WTC11 (cell line): Measurements from ENCODE around the gene PCDHGA8. TPM values are rescaled to one million over a fixed set of nuclear protein-coding genes. Genes with fewer than 3 reads are reported as not detected.

Source experiments
- ATAC-seq: fragments of 200-7000 bp; cut with Tn5 transposase; 2 replicates; pipeline ENCODE4 v1.10.0; 2021; ENCODE audit warnings: mild to moderate bottlenecking, moderate library complexity
- Bru-seq: library from RNA; stranded (reverse); fragments of 400-500 nt; gene quantifications from one replicate; lab custom pipeline; 2021; lab: Mats Ljungman, UMichigan
- CTCF ChIA-PET: fragments of 300-600 bp; sonication (Branson Sonifier 250); formaldehyde crosslinking; loops from one replicate; lab custom pipeline; 2021; ENCODE audit warnings: antibody characterized with exemption; lab: Charles Lee
- POLR2A ChIA-PET: fragments of 350-600 bp; sonication (Branson Sonifier 250); formaldehyde crosslinking; loops from one replicate; lab custom pipeline; 2021; ENCODE audit warnings: antibody characterized with exemption; lab: Charles Lee
- DNase-seq: peaks from one replicate; pipeline ENCODE4 v3.0.0; 2021; ENCODE audit warnings: low spot score
- H3K27ac Mint-ChIP-seq: 2 replicates; pipeline ENCODE4 v1.8.0; 2021; ENCODE audit warnings: mixed read lengths
- H3K27me3 Mint-ChIP-seq: 2 replicates; pipeline ENCODE4 v1.8.0; 2021; ENCODE audit warnings: low read depth, mild to moderate bottlenecking, moderate library complexity, mixed read lengths
- H3K36me3 Mint-ChIP-seq: 2 replicates; pipeline ENCODE4 v1.8.0; 2021; ENCODE audit warnings: mixed read lengths
- H3K4me1 Mint-ChIP-seq: 2 replicates; pipeline ENCODE4 v1.8.0; 2022; ENCODE audit warnings: mixed read lengths
- H3K4me3 Mint-ChIP-seq: 2 replicates; pipeline ENCODE4 v1.8.0; 2021; ENCODE audit warnings: mild to moderate bottlenecking, moderate library complexity, mixed read lengths
- H3K9me3 Mint-ChIP-seq: 2 replicates; pipeline ENCODE4 v1.8.0; 2021; ENCODE audit warnings: mixed read lengths
- ATF6 ChIP-seq: sonication (generic); formaldehyde crosslinking; IDR thresholded peaks from 2 replicates; pipeline ENCODE4 v1.8.1; 2023; ENCODE audit warnings: mild to moderate bottlenecking, missing genetic modification reagents
- E2F5 ChIP-seq: sonication (generic); formaldehyde crosslinking; IDR thresholded peaks from 2 replicates; pipeline ENCODE4 v1.8.1; 2022; ENCODE audit warnings: mild to moderate bottlenecking, moderate library complexity, missing genetic modification reagents
- ELF4 ChIP-seq: sonication (generic); formaldehyde crosslinking; IDR thresholded peaks from 2 replicates; pipeline ENCODE4 v1.8.1; 2022; ENCODE audit warnings: low read depth, mild to moderate bottlenecking, moderate library complexity, missing genetic modification reagents
- FOXP1 ChIP-seq: sonication (generic); formaldehyde crosslinking; IDR thresholded peaks from 2 replicates; pipeline ENCODE4 v1.8.0; 2022; ENCODE audit warnings: missing genetic modification reagents, mild to moderate bottlenecking, moderate library complexity, borderline replicate concordance
- IRF1 ChIP-seq: sonication (generic); formaldehyde crosslinking; IDR thresholded peaks from 2 replicates; pipeline ENCODE4 v1.8.0; 2023; ENCODE audit warnings: missing genetic modification reagents
- KAT7 ChIP-seq: sonication (generic); formaldehyde crosslinking; IDR thresholded peaks from 2 replicates; pipeline ENCODE4 v1.8.1; 2023; ENCODE audit warnings: missing genetic modification reagents, mild to moderate bottlenecking, borderline replicate concordance
- MLX ChIP-seq: sonication (generic); formaldehyde crosslinking; IDR thresholded peaks from 2 replicates; pipeline ENCODE4 v1.8.1; 2023; ENCODE audit warnings: mild to moderate bottlenecking, missing genetic modification reagents, moderate library complexity
- MXD4 ChIP-seq: fragments of 250-450 bp; sonication (Bioruptor Pico); IDR thresholded peaks from 2 replicates; pipeline ENCODE4 v1.8.0; 2021; ENCODE audit warnings: mild to moderate bottlenecking, moderate library complexity, borderline replicate concordance
- NR3C1 ChIP-seq: sonication (generic); formaldehyde crosslinking; conservative IDR thresholded peaks from 2 replicates; pipeline ENCODE4 v1.8.1; 2023; ENCODE audit warnings: low read depth, mild to moderate bottlenecking, missing genetic modification reagents
- PRDM15 ChIP-seq: sonication (generic); formaldehyde crosslinking; IDR thresholded peaks from 2 replicates; pipeline ENCODE4 v1.8.0; 2022; ENCODE audit warnings: missing genetic modification reagents
- USF1 ChIP-seq: sonication (generic); formaldehyde crosslinking; IDR thresholded peaks from 2 replicates; pipeline ENCODE4 v1.8.0; 2022; ENCODE audit warnings: mild to moderate bottlenecking, missing genetic modification reagents
- USF2 ChIP-seq: sonication (generic); formaldehyde crosslinking; IDR thresholded peaks from 2 replicates; pipeline ENCODE4 v1.8.1; 2023; ENCODE audit warnings: mild to moderate bottlenecking, missing genetic modification reagents, moderate library complexity
- ZMAT4 ChIP-seq: fragments of 250-450 bp; sonication (Bioruptor Pico); IDR thresholded peaks from 2 replicates; pipeline ENCODE4 v1.9.0; 2021; ENCODE audit warnings: mild to moderate bottlenecking
- ZNF138 ChIP-seq: sonication (generic); formaldehyde crosslinking; conservative IDR thresholded peaks from 2 replicates; pipeline ENCODE4 v1.8.1; 2022; ENCODE audit warnings: mild to moderate bottlenecking, moderate library complexity, missing genetic modification reagents
- long read RNA-seq, 3 experiments: library from RNA in 1 of 3; library from capped mRNA in 1 of 3; library from polyadenylated mRNA in 1 of 3; unstranded in 2 of 3; stranded (forward) in 1 of 3; transcript quantifications; one replicate each; pipeline ENCODE4 v2.0.0, GENCODE V29; 2021
- total RNA-seq: library from RNA; stranded (reverse); gene quantifications from 3 replicates; pipeline ENCODE4 v1.2.3, GENCODE V29; 2021

PCDHGA8 gene
- 1.4 to 2.4 TPM (median 2.1 TPM) in 3 replicates for total RNA-seq
- Bru-seq, nascent RNA, result percentile 71 among the genes with signal in this experiment
- long read RNA-seq, experiment 1, full-length matches to known transcripts, result 3 of 3 reads
- long read RNA-seq, experiment 1, partial matches to known transcripts, result 0 of 3 reads
- long read RNA-seq, experiment 1, other reads (novel, unspliced or antisense), result 0 of 3 reads
- long read RNA-seq, experiment 2, full-length matches to known transcripts, result 1 of 1 reads
- long read RNA-seq, experiment 2, partial matches to known transcripts, result 0 of 1 reads
- long read RNA-seq, experiment 2, other reads (novel, unspliced or antisense), result 0 of 1 reads
- long read RNA-seq, experiment 3, result 0 reads

GRCh38 chr5:141392429-141393198 is at the start of gene PCDHGA8:
TSS of gene PCDHGA8 (plus strand) at chr5:141392633. CDS start at chr5:141392814, 181 bp downstream.
- H3K27ac Mint-ChIP-seq, result no peak within 1 kb of the TSS
- DNase-seq (no peak), ATAC-seq (no peak)
- 0 out of 2 replicates have a peak, but pooled peaks cover 3% of the 10 kb centered on the region for H3K4me1 Mint-ChIP-seq
- H3K9me3 Mint-ChIP-seq, result peaks cover 68% of the 10 kb centered on the region
- no peak for TF ChIP-seq FOXP1 (CRISPR knock-in tag)
- TF ChIP-seq MXD4 (CRISPR knock-in tag), result no peak
- no peak for TF ChIP-seq USF1 (CRISPR knock-in tag)
- TF ChIP-seq ZNF138 (CRISPR knock-in tag), result no peak
- no peak for TF ChIP-seq IRF1
- no peak for TF ChIP-seq ELF4
- TF ChIP-seq ZMAT4 (CRISPR knock-in tag), result no peak
- TF ChIP-seq ATF6 (CRISPR knock-in tag), result no peak
- no peak for TF ChIP-seq PRDM15
- TF ChIP-seq NR3C1 (CRISPR knock-in tag), result no peak
- TF ChIP-seq KAT7 (CRISPR knock-in tag), result no peak
- TF ChIP-seq MLX (CRISPR knock-in tag), result no peak
- POLR2A ChIA-PET, result no interaction called here
- peaks cover 78% of the 10 kb centered on the region for H3K36me3 Mint-ChIP-seq
- H3K27me3 Mint-ChIP-seq, result peaks cover 23% of the 10 kb centered on the region
- CTCF ChIA-PET, result interaction anchor here (1.2 to 3.5 kb wide), 4 partner anchors 10 to 237 kb away, joined by 3 to 17 read pairs (median 4); partner anchors contain the start of genes PCDHGA10, PCDHGA9 and PCDHGB6
- H3K4me3 Mint-ChIP-seq, result no peak within 1 kb of the TSS

GRCh38 chr5:141342773-141343172 is 49.7 kb upstream of the PCDHGA8 start:
- Mint-ChIP-seq H3K27ac (no peak overlapping the region), H3K9me3 (peaks cover 68% of the 10 kb centered on the region), H3K36me3 (peaks cover 54% of the 10 kb centered on the region), H3K27me3 (no peaks in the 10 kb centered on the region), H3K4me3 (no peak overlapping the region), H3K4me1 (peaks cover 2% of the 10 kb centered on the region; the same call in 1 of the 2 replicates)
- no peak for ATAC-seq
- DNase-seq, result no peak
- ChIA-PET CTCF (interaction anchor here (1.0 to 4.0 kb wide), 13 partner anchors 9 to 224 kb away, joined by 3 to 22 read pairs (median 7); partner anchors contain the start of genes PCDHB14, PCDHB15, PCDHGA10 and PCDHGA11), POLR2A (no interaction called here)
- TF ChIP-seq KAT7 (CRISPR knock-in tag), result no peak
- no peak for TF ChIP-seq USF2 (CRISPR knock-in tag)
- no peak for TF ChIP-seq E2F5
